IMR-90 (cell line): Measurements from ENCODE around the gene MSH3. TPM values are rescaled to one million over a fixed set of nuclear protein-coding genes. Genes with fewer than 3 reads are reported as not detected.

ENCODE experiments used
- microRNA-seq, 2 experiments: library from miRNA; stranded (forward) in 1 of 2; unstranded in 1 of 2; fragments of 10-50 nt in 1 of 2; fragments of <30 nt in 1 of 2; gene quantifications in 1 of 2; microRNA quantifications in 1 of 2; one replicate each; pipeline versions ENCODE3 to v1.1.0; 2013 to 2020; ENCODE audit not compliant: insufficient read depth in 1 of 2, insufficient read length in 1 of 2, unreplicated experiment in 1 of 2
- polyA plus RNA-seq, 3 experiments: library from polyadenylated mRNA; depleted of rRNA; stranded (reverse); fragments of >200 nt; gene quantifications; 2 replicates each; pipeline ENCODE4 v1.2.3, GENCODE V29; 2012; ENCODE audit warnings: low replicate concordance in 1 of 3
- small RNA-seq, 5 experiments: library from RNA; depleted of rRNA; stranded (forward); fragments of <200 nt; gene quantifications; one replicate each; pipeline ENCODE3, GENCODE V24; 2012
- total RNA-seq: library from RNA; depleted of rRNA; stranded (reverse); fragments of >200 nt; gene quantifications from 2 replicates; pipeline ENCODE4 v1.2.3, GENCODE V29; 2012; rRNA removed

Gene MSH3
- total and polyA plus RNA-seq, 2 of the 4 experiments (the other 2 are of a cell fraction), result 4.6 to 13.3 TPM

Small RNAs within 50 kb of the gene (microRNA-seq; reads per million reads assigned to microRNA genes)
- not detected for gene MTRNR2L2 (ENCODE audit: insufficient read depth, insufficient read length)

Small RNAs within 50 kb of the gene (small RNA-seq; reads per million reads assigned to genes)
- gene MTRNR2L2, result 0 to 0.73 (median 0) reads per million in 5 experiments

Other genes with a start within 250 kb of the MSH3 start
- 11.1 and 19.4 TPM in 2 replicates for gene ZFYVE16, start 246.6 kb upstream of the MSH3 start, total RNA-seq
- 4.0 and 5.3 TPM in 2 replicates for gene ZFYVE16, start 246.6 kb upstream of the MSH3 start, polyA plus RNA-seq (2012; rRNA removed)
- 2.8 and 2.9 TPM in 2 replicates for gene FAM151B, start 166.6 kb upstream of the MSH3 start, total RNA-seq
- gene FAM151B, start 166.6 kb upstream of the MSH3 start, polyA plus RNA-seq (2012; rRNA removed), result 1.0 and 1.5 TPM in 2 replicates
- not detected in 2 replicates for gene ANKRD34B, start 84.4 kb upstream of the MSH3 start, total RNA-seq
- gene ANKRD34B, start 84.4 kb upstream of the MSH3 start, polyA plus RNA-seq (2012; rRNA removed), result not detected in 2 replicates
- 29.4 and 44.4 TPM in 2 replicates for gene DHFR, start 331 bp downstream of the MSH3 start, total RNA-seq
- gene DHFR, start 331 bp downstream of the MSH3 start, polyA plus RNA-seq (2012; rRNA removed), result 16.5 and 20.6 TPM in 2 replicates